HG03060 (cell line): ENCODE results near the gene CCBE1.

Experiments used
- ATAC-seq: cut with Tn5 transposase; IDR thresholded peaks from one replicate; pipeline ENCODE4 v1.9.1; 2021; ENCODE audit warnings: low read depth, moderate number of reproducible peaks; ENCODE audit not compliant: unreplicated experiment

CCBE1 gene

DNA sequence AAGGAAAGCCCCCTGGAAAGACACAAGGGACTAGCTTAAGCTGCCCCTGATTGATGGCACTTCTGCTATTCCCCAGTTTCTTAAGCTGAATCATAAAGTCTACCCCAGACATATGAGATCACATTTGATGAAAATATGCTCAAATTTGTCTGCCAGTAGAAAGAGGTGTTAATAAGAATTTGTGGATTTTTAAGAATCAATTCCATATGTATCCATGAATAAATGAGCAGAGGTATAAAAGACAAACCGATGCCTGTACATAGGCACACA is 119.9 kb downstream of the CCBE1 start:
- no peak for ATAC-seq

DNA sequence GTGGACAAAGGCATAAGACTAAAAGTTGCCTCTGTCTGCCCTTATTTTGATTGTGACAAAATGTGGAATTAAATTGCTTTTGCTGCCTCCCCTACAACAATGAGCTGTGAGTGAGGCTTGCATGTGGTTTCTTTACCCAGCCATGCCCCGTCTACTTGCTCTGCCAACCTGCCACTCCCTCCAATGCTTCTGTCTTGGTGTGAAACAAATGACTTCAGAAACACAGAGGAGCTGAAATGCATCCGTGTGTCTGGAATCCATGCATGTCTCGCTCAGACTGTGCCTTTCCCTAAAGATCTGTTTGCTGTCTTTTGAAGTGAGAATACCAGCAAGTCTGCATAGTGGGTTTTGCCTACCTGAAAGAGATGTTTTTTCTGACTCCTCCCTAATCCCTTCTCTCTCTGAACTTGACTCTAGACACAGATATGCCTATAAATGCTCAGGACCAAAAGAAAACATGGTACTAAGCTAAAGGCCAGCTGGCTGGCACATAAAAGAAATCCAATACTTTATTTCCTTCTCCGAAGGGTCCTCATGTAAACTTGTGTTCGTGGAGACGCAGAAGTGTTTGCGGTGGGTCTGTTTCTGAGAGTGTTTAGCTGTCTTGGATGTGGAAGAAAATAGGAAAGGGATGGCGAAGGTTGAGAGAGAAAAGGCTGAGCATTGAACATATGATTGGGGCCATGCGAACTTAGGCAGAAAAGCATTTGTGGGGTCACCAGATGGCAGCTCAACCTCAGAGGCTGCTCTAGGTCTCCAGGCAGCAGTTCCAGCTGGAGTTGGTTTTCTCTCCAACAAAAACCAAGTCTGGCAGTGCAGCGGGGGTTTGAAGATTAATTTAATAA is 120.5 kb downstream of the CCBE1 start:
- no peak for ATAC-seq

DNA sequence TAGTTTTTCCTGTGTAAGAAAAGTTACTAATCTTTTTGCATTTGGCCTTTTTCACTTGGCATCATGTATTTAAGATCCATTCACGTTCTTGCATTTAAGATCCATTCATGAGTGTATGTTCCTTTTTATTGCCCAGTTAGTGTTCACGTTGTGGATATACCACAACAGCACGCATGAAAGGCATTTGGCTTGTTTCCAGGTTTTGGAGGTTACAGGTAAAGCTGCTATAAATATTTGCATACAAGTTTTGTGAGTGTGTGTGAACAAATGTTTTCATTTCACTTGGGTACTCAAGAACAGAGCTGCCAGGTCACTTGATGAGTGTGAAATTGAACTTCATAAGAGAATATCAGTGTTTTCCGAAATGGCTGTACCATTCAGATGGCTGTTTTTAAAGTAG is 121.2 kb downstream of the CCBE1 start:
- no peak for ATAC-seq

- no peak for ATAC-seq
Measured at GRCh38 chr18:59573962-59574361, 123.3 kb downstream of the CCBE1 start.

- ATAC-seq, result no peak
Measured at GRCh38 chr18:59571902-59572301, 125.3 kb downstream of the CCBE1 start.

DNA sequence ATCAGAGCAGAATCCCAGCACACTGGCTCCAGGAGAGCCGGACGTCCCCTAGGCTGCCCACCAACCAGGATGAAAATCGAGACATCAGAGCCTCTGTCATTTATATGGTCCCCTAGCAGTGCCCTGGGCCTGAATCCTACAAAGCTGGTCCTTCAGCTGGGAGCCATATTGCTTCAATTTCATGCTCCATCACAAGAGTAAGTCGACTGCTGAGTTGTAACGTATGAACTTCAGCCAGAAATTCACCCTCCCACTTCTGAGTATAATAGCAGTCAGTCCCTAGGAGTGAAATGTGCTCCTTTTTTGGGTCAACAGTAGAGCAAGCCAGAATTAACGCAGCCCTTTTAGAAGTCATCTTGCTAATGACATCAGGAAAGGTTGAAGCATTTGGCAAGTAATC is 126.4 kb downstream of the CCBE1 start:
- no peak for ATAC-seq

DNA sequence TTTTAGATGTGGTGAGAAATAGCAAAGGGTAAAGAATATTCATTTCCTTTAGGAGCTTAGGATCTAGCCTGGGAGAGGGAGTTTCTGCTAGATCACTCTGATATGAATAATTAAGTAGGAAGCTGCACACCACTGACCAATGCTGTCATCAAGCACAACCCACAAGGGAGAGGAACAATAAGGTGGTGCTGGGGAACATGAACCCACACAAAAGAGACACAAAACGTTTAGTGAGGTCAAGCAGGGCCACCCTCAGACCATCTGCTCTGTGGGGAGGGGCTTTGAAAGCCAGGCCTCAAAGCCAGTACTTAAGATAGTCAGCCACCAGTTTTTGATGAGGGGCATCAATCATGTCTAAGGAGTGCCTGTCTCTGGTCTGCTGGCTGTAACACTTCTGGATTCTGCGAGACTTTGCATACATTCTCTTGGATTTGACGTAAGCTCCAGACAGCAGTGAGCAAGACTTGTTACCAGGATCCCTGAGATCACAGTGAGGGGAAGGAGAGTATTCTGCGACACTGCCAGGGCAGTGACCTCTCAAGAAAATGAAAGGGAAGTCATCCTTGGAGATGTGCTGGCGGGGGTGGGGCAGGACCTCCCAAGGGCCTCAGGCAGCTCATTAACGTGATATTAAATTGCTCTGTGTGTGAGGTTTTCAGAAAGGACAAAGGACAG is 127.0 kb downstream of the CCBE1 start:
- no peak for ATAC-seq

DNA sequence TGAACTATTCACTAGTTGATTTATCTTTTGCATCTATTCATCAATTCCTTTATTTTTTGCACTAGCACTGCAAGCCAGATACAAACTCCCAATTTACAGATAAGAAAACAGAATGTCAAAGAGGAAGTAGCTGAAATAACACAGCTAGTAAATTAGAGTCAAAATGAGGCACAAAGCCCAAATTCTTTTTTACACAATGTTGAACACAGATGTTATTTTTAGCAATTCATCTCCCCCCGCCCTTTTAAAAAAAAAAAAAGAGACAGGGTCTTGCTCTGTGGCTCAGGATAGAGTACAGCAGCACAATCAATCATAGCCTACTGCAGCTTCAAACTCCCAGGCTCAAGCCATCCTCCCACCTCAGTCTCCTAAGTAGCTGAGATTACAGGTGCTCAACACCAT is 127.8 kb downstream of the CCBE1 start:
- ATAC-seq, result no peak

GRCh38 chr18:59567431-59567830 is 129.8 kb downstream of the CCBE1 start:
- ATAC-seq, result no peak

- ATAC-seq, result no peak
Measured at GRCh38 chr18:59566533-59566971, 130.7 kb downstream of the CCBE1 start.

- ATAC-seq, result no peak
Measured at GRCh38 chr18:59565957-59566356, 131.3 kb downstream of the CCBE1 start.

GRCh38 chr18:59564561-59564960 is 132.7 kb downstream of the CCBE1 start:
- ATAC-seq, result no peak

DNA sequence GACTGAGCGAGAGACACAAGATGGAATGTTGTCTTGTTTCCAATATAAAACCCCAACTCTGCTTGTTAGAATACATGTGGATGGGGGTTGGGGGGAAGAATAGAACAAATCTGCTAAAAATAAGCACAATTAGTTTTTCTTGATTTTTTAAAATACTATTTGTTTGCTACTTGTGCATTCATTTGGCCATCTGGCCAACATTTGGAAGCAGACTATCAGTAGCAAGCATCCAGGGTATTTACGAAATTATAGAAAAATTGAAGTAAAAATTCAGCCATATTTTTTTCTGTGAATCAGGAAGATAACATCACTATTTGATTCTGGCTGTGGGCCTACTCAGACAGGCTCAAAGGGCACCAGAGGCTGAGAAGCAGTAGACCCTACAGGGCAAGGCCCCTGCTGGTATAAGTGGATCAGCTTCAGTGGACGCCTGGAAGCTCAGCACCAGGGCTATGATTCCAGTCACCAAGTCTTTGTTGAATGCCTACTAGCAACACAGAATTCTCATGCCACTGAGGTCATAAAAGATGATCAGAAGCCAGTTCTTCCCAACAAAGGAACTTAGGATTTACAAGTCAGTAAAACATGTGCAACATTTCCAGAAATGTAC is 133.9 kb downstream of the CCBE1 start:
- no peak for ATAC-seq

- no peak for ATAC-seq
Measured at GRCh38 chr18:59562751-59563150, 134.5 kb downstream of the CCBE1 start.

GRCh38 chr18:59561612-59562011 is 135.6 kb downstream of the CCBE1 start:
- ATAC-seq, result no peak

DNA sequence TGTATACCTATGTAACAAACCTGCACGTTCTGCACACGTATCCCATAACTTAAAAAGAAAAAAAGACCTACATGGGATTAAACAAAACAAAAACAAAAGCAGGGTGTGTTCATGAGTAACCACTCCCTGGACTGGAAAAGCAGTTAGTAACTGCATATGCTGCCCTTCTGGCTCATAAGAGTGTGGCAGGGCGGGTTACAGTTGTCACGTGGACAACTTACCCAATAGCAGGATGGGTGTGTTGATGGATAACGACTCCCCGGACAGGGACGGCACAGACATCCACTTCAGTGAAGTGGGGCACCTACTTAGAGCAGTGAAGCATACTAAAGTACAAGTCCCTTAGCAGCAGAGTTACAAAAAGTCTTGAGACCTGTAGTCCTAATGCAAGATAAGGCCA is 136.7 kb downstream of the CCBE1 start:
- no peak for ATAC-seq

DNA sequence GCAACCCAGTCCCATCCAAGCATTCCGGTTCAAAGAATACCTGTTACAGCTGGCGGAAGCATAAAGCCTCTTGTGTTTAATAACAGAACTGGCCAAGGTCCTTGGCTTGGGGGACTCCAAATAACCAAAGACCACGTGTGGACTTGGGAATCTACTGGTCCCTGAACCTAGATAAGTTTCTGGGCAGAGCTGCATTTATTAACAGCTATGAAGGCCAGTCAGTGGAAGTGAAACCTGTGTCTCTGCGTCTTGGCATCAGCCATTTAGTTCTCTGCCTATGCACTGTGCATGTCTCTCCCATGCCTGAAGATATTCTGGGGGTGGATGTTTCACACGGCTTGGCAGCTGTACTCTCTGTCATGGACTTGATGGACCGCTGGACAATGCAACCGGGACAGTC is 137.7 kb downstream of the CCBE1 start:
- no peak for ATAC-seq

DNA sequence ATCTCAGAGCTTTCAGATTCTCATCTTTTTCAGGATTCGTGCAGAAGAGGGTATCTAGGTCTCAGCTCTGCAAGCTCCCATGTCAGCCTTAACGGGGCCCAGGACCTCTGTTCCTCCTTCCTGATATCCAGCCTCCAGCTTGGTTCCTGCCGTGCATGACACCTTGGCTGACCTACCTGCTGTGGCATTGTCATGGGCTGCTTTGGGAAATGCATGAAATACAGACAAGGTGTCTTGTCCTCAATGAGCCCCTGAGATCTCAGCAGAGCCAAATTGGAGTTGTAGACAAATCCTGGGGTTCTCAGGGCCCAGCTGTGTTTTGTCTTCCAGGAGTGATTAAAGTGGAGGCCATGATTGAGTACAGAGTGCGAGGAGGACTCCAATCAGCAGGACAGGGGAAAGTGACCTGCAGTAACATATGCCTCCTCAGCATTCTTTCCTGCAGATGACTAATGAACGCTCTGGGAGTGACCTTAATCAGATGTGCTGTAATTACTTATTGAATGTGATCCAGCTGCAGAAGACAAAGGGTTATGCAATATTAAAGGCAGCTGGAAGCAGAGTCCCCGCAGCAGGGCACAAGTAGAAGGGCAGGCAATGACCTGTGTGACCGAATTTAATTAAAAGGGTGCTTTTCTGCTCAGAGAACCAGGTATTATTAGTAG is 141.1 kb downstream of the CCBE1 start:
- ATAC-seq, result no peak

GRCh38 chr18:59554796-59555335 is 142.4 kb downstream of the CCBE1 start:
- no peak for ATAC-seq

DNA sequence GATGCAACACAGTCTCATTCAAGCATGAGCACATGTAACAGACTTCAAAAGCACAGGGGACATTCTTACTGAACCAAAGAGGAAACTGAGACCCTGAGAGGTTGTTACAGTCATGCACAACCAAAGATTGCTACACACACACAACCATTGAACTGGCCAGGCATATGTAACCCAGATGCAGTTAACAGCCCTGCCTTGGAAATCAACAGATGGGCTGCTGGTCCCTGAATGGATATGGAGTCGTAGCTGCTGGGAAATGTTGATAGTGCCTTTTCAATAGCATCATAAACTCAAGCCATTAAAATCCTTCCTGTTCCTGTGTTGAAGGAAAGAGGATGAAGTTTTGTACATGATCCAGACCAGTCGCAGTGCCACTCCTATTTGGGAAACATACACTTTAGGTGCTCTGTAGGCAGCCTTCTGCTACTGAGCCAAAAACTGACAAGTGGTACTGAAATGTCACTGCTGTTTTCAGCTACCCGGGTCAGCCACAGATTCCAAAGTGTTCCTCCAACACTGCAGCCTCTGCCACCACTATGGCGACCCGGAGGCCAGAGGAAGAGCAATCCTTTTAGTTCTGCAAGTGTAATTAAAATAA is 143.9 kb downstream of the CCBE1 start:
- no peak for ATAC-seq
